Activated CD8-positive, alpha-beta memory T cell treated with anti-CD3 and anti-CD28 coated beads for 48 hours (primary cell): Measurements from ENCODE around the gene TMEM140.

ENCODE experiments used
- DNase-seq, 3 experiments: peaks; one replicate each; pipeline ENCODE4 v3.0.0-alpha.2; 2020; ENCODE audit warnings: low read depth in 2 of 3, low spot score in 2 of 3

The TMEM140 gene

GRCh38 chr7:135192914-135193536 is 45.2 kb downstream of the TMEM140 start:
- no peak for DNase-seq

DNA sequence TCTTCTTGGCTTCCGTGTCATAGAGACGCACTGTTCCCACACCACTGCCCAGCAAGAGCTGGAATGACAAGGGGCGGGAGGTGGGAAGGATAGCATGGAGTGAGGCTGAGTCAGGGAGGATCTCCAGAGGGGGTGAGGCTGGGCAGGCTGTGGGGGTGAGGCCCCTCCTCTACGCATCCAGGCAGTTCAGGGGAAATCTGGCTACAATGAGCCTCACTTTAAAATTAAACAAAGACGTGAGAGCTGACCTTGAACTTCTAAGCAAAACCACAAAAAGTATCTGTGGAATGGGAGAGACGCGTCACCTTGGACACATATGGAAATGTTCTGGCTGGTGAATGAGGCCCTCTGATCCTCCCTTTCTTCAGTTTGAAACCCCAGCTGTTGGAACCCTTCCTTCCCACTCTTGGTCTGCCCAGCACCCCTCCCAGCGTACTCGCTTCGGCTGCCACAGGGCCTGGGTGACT is 45.8 kb downstream of the TMEM140 start:
- DNase-seq = no peak

- no peak for DNase-seq
These were observed 46.7 kb downstream of the TMEM140 start for GRCh38 chr7:135194494-135195095.

DNA sequence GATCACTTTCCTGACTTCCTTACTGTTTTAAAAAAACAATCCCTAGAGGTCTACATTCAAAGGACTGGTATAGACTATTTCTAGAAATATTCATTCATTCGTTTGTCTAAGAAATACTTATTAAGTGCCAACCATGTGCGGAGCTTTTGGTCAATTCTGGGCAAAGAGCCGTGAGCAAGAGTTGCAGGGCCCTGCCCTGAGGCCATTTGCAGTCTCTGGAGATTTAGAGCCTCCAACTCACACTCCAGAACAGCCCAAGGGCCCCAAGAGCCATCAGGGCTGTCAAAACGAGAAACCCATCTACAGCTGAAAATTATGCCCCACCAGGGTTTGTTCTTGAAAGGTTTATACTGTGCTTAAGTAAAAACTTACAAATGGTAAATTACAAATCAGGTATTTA is 47.3 kb downstream of the TMEM140 start:
- DNase-seq = no peak

- no peak for DNase-seq
These were observed 48.2 kb downstream of the TMEM140 start for GRCh38 chr7:135195968-135196629.

GRCh38 chr7:135197343-135197742 is 49.5 kb downstream of the TMEM140 start:
- no peak for DNase-seq

- DNase-seq = no peak
These were observed 50.2 kb downstream of the TMEM140 start for GRCh38 chr7:135197906-135198655.

GRCh38 chr7:135199439-135199838 is 51.6 kb downstream of the TMEM140 start:
- DNase-seq = no peak

DNA sequence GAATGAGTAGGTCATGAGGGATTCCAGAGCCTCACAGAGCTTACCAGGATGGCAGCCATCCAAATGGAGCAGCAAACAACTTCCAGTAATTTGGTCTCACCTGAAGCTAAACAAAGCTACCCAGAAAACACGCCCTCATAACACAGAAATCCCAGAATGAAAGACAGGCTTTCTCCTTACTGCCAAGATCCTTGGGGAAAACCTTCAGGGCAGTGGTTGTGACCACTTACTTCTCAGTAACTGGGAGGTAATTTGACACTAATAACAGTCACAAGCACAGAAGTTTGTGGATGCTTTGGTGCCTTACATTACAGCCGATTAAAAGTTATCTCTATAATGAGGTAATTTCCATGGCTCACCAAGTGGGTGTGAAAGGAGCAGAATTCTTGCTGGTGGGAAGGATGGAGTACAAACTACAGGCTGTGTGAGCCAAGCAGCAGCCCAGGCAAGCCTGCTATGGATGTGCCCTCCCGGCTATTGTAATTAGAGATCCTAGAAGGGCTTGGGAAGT is 53.0 kb downstream of the TMEM140 start:
- DNase-seq = no peak

DNA sequence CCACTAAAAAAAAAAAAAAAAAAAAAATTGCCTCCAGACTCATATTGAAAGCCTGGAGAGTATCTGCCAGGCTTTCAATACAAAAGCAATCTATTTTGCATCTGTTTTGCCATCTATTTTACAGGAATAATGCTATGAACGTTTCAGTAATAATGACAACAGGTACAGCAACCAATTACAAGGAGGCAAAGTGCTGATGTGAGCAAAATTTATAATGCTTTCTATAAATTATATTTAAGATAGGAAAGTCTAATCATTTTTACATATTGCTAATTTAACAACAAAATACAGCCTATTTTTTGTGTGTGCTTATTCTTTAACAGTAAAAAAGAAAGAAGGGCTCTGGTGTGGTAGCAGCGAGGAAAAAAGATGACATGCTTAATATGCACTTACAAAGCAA is 53.5 kb downstream of the TMEM140 start:
- DNase-seq = no peak

- DNase-seq = no peak
These were observed 56.5 kb downstream of the TMEM140 start for GRCh38 chr7:135204341-135204749.

DNA sequence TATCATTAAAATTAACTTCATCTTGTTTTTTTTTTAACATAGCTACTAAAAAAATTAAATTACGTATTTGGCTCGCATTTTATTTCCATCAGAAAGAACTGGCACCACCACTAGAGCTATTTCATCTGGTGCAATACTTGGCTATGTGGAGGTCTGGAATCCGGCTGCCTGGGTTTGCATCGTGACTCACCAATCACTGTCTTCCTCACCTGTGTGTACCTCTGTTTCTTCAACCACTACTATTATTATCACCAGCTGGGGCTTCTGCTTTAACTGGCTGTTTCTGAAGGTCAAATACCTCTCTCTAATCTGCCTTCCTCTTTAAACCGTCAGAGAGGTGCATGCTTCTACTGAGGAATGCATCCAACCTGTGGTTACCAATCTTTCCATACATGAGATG is 57.0 kb downstream of the TMEM140 start:
- DNase-seq = no peak

GRCh38 chr7:135205850-135206249 is 58.0 kb downstream of the TMEM140 start:
- DNase-seq = no peak

DNA sequence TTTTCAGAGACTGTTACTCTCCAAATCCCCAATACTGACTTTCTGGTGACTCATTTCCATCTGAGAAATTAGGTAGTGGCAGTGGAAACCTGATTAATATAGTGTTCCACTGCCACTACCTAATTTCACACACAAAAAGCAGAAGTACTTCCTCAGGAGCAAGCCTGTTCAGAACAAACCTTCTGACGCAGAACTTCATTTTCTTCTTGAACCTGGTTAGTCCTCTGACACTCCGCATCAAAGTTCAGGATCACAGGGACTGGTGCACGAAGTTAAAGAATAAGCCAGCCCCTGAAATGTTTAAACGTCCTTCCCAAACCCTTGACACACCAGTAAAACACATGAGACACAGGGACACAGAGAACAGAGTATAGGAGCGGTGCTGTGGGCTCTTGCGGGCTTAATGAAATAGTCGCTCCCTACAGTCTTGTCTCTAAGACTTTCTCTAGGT is 59.1 kb downstream of the TMEM140 start:
- DNase-seq = no peak

- no peak for DNase-seq
These were observed 59.7 kb downstream of the TMEM140 start for GRCh38 chr7:135207406-135208101.

GRCh38 chr7:135208102-135208793 is 60.4 kb downstream of the TMEM140 start:
- no peak for DNase-seq

- no peak for DNase-seq
These were observed 61.5 kb downstream of the TMEM140 start for GRCh38 chr7:135209225-135209834.

- DNase-seq = peak in 1 of 3 experiments; percentile 13
These were observed 63.0 kb downstream of the TMEM140 start for GRCh38 chr7:135210888-135211178.

DNA sequence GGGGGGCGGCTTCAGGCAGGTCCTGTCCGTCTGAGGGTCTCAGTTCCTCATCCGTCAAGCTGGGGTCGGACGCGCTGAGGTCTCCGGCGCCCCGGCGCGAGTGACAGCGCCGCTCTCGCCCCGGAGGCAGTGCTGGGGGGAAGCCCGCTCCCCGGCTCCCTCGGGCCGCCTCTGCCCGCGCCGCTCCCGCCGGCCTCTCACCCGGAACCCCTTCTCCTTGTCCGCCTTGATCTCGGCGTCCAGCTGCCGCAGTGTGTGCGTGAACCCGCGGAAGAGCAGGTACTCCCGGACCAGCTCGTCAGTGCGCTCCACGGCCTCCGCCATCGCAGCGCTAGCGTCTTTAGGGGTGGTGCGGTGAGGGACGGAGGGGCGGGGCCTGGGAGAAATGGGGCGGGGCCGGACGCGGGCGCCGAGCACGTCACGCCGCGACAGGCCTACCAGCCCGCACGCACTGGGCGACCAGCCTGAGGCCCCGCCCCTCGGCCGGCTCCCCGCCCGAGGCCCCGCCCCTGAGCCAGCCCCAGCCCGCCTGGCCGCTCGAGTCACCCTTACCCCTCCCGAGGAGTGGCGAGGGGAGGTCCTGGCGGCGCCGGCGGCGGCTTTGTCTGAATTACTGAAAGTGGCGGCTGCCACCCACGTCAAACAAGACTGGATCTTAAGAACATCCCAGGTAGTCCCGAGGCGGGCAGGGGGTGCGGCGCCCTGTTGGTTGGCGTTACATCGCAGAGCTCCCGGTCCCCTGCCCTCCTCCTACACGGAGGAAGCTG is 63.5 kb downstream of the TMEM140 start, which contains the start of gene WDR91:
Gene WDR91 (minus strand): TSS at position 348 of the 767 bp plus-strand sequence. CDS start 24 bp downstream, at position 324.
- DNase-seq = peak; percentile 82 to 95 (median 94)
